K562 (cell line): ENCODE data around the gene S100A8. TPM values are rescaled to one million over a fixed set of nuclear protein-coding genes. Genes with fewer than 3 reads are reported as not detected.
A peak's percentile ranks its signal among the peaks of the same experiment; 100 is the strongest.

ENCODE experiments used
- ATF3 ChIP-seq, 2 experiments: fragments of 450-650 bp in 1 of 2; sonication (generic) in 1 of 2; formaldehyde crosslinking in 1 of 2; IDR thresholded peaks in 1 of 2; conservative IDR thresholded peaks in 1 of 2; 2 replicates each; pipeline versions ENCODE4 v1.6.1 to v1.8.1; 2016 to 2023; ENCODE audit warnings: mild to moderate bottlenecking in 2 of 2, moderate library complexity in 2 of 2, inconsistent platforms in 1 of 2, missing genetic modification reagents in 1 of 2
- CREB1 ChIP-seq, 2 experiments: sonication (generic) in 1 of 2; formaldehyde crosslinking in 1 of 2; IDR thresholded peaks; 2 replicates each; pipeline versions ENCODE4 v1.6.1 to v1.8.0; 2012 to 2022; ENCODE audit warnings: inconsistent platforms in 1 of 2, mild to moderate bottlenecking in 1 of 2, missing genetic modification reagents in 1 of 2, moderate library complexity in 1 of 2
- DLX4 ChIP-seq: fragments of 250-450 bp; sonication (Bioruptor Pico); IDR thresholded peaks from 2 replicates; pipeline ENCODE4 v1.6.1; 2021; ENCODE audit warnings: mild to moderate bottlenecking
- HDGF ChIP-seq: fragments of 450-650 bp; IDR thresholded peaks from 2 replicates; pipeline ENCODE4 v1.6.1; 2016
- HSF4 ChIP-seq: fragments of 250-450 bp; sonication (Bioruptor Pico); IDR thresholded peaks from 2 replicates; pipeline ENCODE4 v2.1.2; 2022; ENCODE audit warnings: mild to moderate bottlenecking, moderate library complexity, borderline replicate concordance
- MAFK ChIP-seq: IDR thresholded peaks from 2 replicates; pipeline ENCODE4 v1.6.1; 2011; ENCODE audit warnings: low read length, improper control_type of control experiment
- MEIS2 ChIP-seq: fragments of 450-650 bp; IDR thresholded peaks from 2 replicates; pipeline ENCODE4 v1.6.1; 2014; ENCODE audit warnings: mild to moderate bottlenecking; ENCODE audit not compliant: partially characterized antibody
- NFIX ChIP-seq: fragments of 250-450 bp; sonication (Bioruptor Pico); IDR thresholded peaks from 2 replicates; pipeline ENCODE4 v1.4.0; 2020; ENCODE audit warnings: low read depth, mild to moderate bottlenecking, moderate library complexity
- RBM22 ChIP-seq: fragments of 200-400 bp; formaldehyde crosslinking; IDR thresholded peaks from 2 replicates; pipeline ENCODE4 v1.6.1; 2018; ENCODE audit warnings: low read length, low read depth; ENCODE audit not compliant: poor library complexity, severe bottlenecking
- RFX7 ChIP-seq: fragments of 250-450 bp; sonication (Bioruptor Pico); IDR thresholded peaks from 2 replicates; pipeline ENCODE4 v1.5.1; 2021; ENCODE audit warnings: mild to moderate bottlenecking
- TAF7 ChIP-seq: fragments of 450-650 bp; IDR thresholded peaks from 2 replicates; pipeline ENCODE4 v1.6.1; 2016; ENCODE audit warnings: missing genetic modification characterization, missing compliant biosample characterization
- TCF7L2 ChIP-seq: fragments of 150-350 bp; IDR thresholded peaks from 2 replicates; pipeline ENCODE4 v1.6.1; 2016; ENCODE audit warnings: low read depth, mild to moderate bottlenecking, low read length, moderate library complexity
- TRIM28 ChIP-seq: fragments of 450-650 bp; IDR thresholded peaks from 2 replicates; pipeline ENCODE4 v1.6.1; 2017
- ZBTB40 ChIP-seq, 2 experiments: fragments of 450-650 bp in 1 of 2; sonication (generic) in 1 of 2; formaldehyde crosslinking in 1 of 2; IDR thresholded peaks; 2 replicates each; pipeline versions ENCODE4 v1.7.1 to v1.9.0; 2016 to 2022; ENCODE audit warnings: inconsistent platforms in 1 of 2, mild to moderate bottlenecking in 1 of 2, missing genetic modification reagents in 1 of 2
- ZKSCAN1 ChIP-seq: fragments of 150-350 bp; IDR thresholded peaks from 2 replicates; pipeline ENCODE4 v1.6.1; 2016; ENCODE audit warnings: low read depth, low read length
- ZNF316 ChIP-seq: fragments of 450-650 bp; IDR thresholded peaks from 2 replicates; pipeline ENCODE4 v1.6.1; 2016
- polyA plus RNA-seq, 8 experiments: library from polyadenylated mRNA; depleted of rRNA in 4 of 8; stranded (reverse) in 5 of 8; unstranded in 3 of 8; fragments of >200 nt; fragmentation: Nextera tagmentation in 2 of 8; fragmentation: Illumina TruSeq in 1 of 8; extraction: Ambion mirVana in 2 of 8; extraction: Trizol in 1 of 8; gene quantifications; 2 replicates each; pipeline versions ENCODE4 v1.2.1 to v1.2.3, GENCODE V29; 2011 to 2014; ENCODE audit warnings: inconsistent platforms in 1 of 8, missing spikeins in 1 of 8
- total RNA-seq, 7 experiments: library from RNA; depleted of rRNA in 6 of 7; stranded (reverse); fragments of >200 nt in 6 of 7; fragmentation: Illumina TruSeq in 2 of 7; extraction: Trizol in 2 of 7; gene quantifications; 2 replicates each; pipeline versions ENCODE4 v1.2.1 to v1.2.3, GENCODE V29; 2011 to 2021; ENCODE audit warnings: low replicate concordance in 1 of 7

S100A8 gene
- total and polyA plus RNA-seq, 9 of the 15 experiments (the other 6 are each of a cell fraction or from before 2014, with no cell fraction given): 0.15 to 0.60 TPM; not detected in 7

GRCh38 chr1:153343811-153344717, 46.8 kb downstream of the S100A8 start (continued):
- TF ChIP-seq ZBTB40 (IDR thresholded peaks at IDR 0.05) (0 out of 2 replicates have a peak, but pooled peaks have one; percentile 31), ZBTB40 (CRISPR knock-in tag; IDR thresholded peaks at IDR 0.05) (no peak), HSF4 (CRISPR knock-in tag) (no peak), NFIX (no peak), RBM22 (no peak), HDGF (0 out of 2 replicates have a peak, but pooled peaks have one; percentile 74), RFX7 (no peak), MAFK (peak; percentile 56), TAF7 (tag) (no peak), TRIM28 (peak; percentile 75), ATF3 (IDR thresholded peaks at IDR 0.05) (peak; percentile 71; the same call in 1 of the 2 replicates), ATF3 (CRISPR knock-in tag; conservative IDR thresholded peaks at IDR 0.05) (peak; percentile 53; the same call in 1 of the 2 replicates), CREB1 (IDR thresholded peaks at IDR 0.05) (peak; percentile 80), CREB1 (CRISPR knock-in tag; IDR thresholded peaks at IDR 0.05) (no peak; the same call in 1 of the 2 replicates), TCF7L2 (no peak), ZKSCAN1 (peak; percentile 54; the same call in 1 of the 2 replicates), MEIS2 (peak; percentile 98), DLX4 (no peak), ZNF316 (peak; percentile 68)
